H9 (cell line): ENCODE results near the gene ACOX1. TPM values are rescaled to one million over a fixed set of nuclear protein-coding genes. Genes with fewer than 3 reads are reported as not detected.
A peak's percentile ranks its signal among the peaks of the same experiment; 100 is the strongest.

ENCODE experiments used
- DNase-seq: peaks from one replicate; pipeline ENCODE4 v3.0.0-alpha.2; 2017
- H2AFZ ChIP-seq: one replicate; pipeline ENCODE4 v1.6.1; 2013; ENCODE audit warnings: mild to moderate bottlenecking, low read length, control low read depth, moderate library complexity
- H2AK5ac ChIP-seq: 2 replicates; pipeline ENCODE4 v1.6.1; 2013; ENCODE audit warnings: low read length, control low read depth, mixed read lengths; ENCODE audit not compliant: insufficient read length
- H2BK120ac ChIP-seq: one replicate; pipeline ENCODE4 v1.6.1; 2013; ENCODE audit warnings: low read depth, mild to moderate bottlenecking, low read length, control low read depth, inconsistent platforms; ENCODE audit not compliant: poor library complexity, severe bottlenecking
- H2BK12ac ChIP-seq: 2 replicates; pipeline ENCODE4 v1.6.1; 2013; ENCODE audit warnings: low read length, control low read depth, mixed read lengths, low read depth; ENCODE audit not compliant: insufficient read length
- H2BK15ac ChIP-seq: 2 replicates; pipeline ENCODE4 v1.6.1; 2013; ENCODE audit warnings: low read depth, low read length, control low read depth
- H2BK20ac ChIP-seq: one replicate; pipeline ENCODE4 v1.6.1; 2013; ENCODE audit warnings: low read depth, mild to moderate bottlenecking, low read length, control low read depth, inconsistent platforms; ENCODE audit not compliant: poor library complexity, severe bottlenecking
- H2BK5ac ChIP-seq: 2 replicates; pipeline ENCODE4 v1.6.1; 2013; ENCODE audit warnings: low read length, control low read depth, mixed read lengths; ENCODE audit not compliant: insufficient read length
- H3K14ac ChIP-seq: 2 replicates; pipeline ENCODE4 v1.6.1; 2013; ENCODE audit warnings: low read length, control low read depth; ENCODE audit not compliant: insufficient read depth
- H3K18ac ChIP-seq: 2 replicates; pipeline ENCODE4 v1.6.1; 2013; ENCODE audit warnings: low read depth, mild to moderate bottlenecking, mixed read lengths, low read length, control low read depth; ENCODE audit not compliant: insufficient read length
- H3K23ac ChIP-seq: 2 replicates; pipeline ENCODE4 v1.6.1; 2013; ENCODE audit warnings: low read length, control low read depth, mixed read lengths, low read depth; ENCODE audit not compliant: insufficient read length
- H3K23me2 ChIP-seq: 2 replicates; pipeline ENCODE4 v1.6.1; 2013; ENCODE audit warnings: low read depth, mild to moderate bottlenecking, mixed read lengths, low read length, control low read depth; ENCODE audit not compliant: insufficient read length, poor library complexity, severe bottlenecking
- H3K27ac ChIP-seq: 2 replicates; pipeline ENCODE4 v1.5.1; 2013; ENCODE audit warnings: low read length, control low read depth, mixed read lengths, low read depth; ENCODE audit not compliant: insufficient read length
- H3K27me3 ChIP-seq: 2 replicates; pipeline ENCODE4 v1.6.1; 2013; ENCODE audit warnings: low read length, control low read depth, inconsistent platforms; ENCODE audit not compliant: insufficient read depth
- H3K4ac ChIP-seq: 2 replicates; pipeline ENCODE4 v1.6.1; 2013; ENCODE audit warnings: low read depth, mild to moderate bottlenecking, control low read depth, inconsistent platforms, low read length, moderate library complexity
- H3K4me1 ChIP-seq: 2 replicates; pipeline ENCODE4 v1.6.1; 2013; ENCODE audit warnings: low read length, control low read depth, inconsistent platforms; ENCODE audit not compliant: insufficient read depth
- H3K4me2 ChIP-seq: 2 replicates; pipeline ENCODE4 v1.6.1; 2013; ENCODE audit warnings: low read length, control low read depth, mixed read lengths; ENCODE audit not compliant: insufficient read length, insufficient read depth
- H3K56ac ChIP-seq: 2 replicates; pipeline ENCODE4 v1.6.1; 2013; ENCODE audit warnings: low read depth, mild to moderate bottlenecking, mixed read lengths, low read length, control low read depth; ENCODE audit not compliant: insufficient read length
- H3K79me1 ChIP-seq: 2 replicates; pipeline ENCODE4 v1.6.1; 2013; ENCODE audit warnings: low read depth, mild to moderate bottlenecking, moderate library complexity, low read length, control low read depth, inconsistent platforms; ENCODE audit not compliant: insufficient read depth, poor library complexity, severe bottlenecking
- H3K79me2 ChIP-seq: 2 replicates; pipeline ENCODE4 v1.6.1; 2013; ENCODE audit warnings: low read length, control low read depth, inconsistent platforms; ENCODE audit not compliant: insufficient read depth
- H3K9ac ChIP-seq: 2 replicates; pipeline ENCODE4 v1.6.1; 2013; ENCODE audit warnings: low read length, control low read depth, mixed read lengths; ENCODE audit not compliant: insufficient read length; ENCODE audit errors: extremely low read depth
- H3K9me3 ChIP-seq: one replicate; pipeline ENCODE4 v1.6.1; 2013; ENCODE audit warnings: low read depth, low read length, inconsistent platforms; ENCODE audit not compliant: control insufficient read depth
- H3T11ph ChIP-seq: one replicate; pipeline ENCODE4 v1.6.1; 2013; ENCODE audit warnings: mild to moderate bottlenecking, low read length, control low read depth, inconsistent platforms
- H4K20me1 ChIP-seq: one replicate; pipeline ENCODE4 v1.6.1; 2013; ENCODE audit not compliant: control insufficient read depth, insufficient read length, insufficient read depth
- H4K5ac ChIP-seq: 2 replicates; pipeline ENCODE4 v1.6.1; 2013; ENCODE audit warnings: low read depth, mild to moderate bottlenecking, mixed read lengths, low read length, control low read depth; ENCODE audit not compliant: insufficient read length
- H4K8ac ChIP-seq: replicated peaks from 2 replicates; pipeline ENCODE4 v1.6.1; 2013; ENCODE audit warnings: low read length, control low read depth, mixed read lengths, low read depth; ENCODE audit not compliant: insufficient read length
- H4K91ac ChIP-seq: 2 replicates; pipeline ENCODE4 v1.6.1; 2013; ENCODE audit warnings: low read depth, mild to moderate bottlenecking, moderate library complexity, mixed read lengths, low read length, control low read depth; ENCODE audit not compliant: insufficient read length
- H3K27ac Mint-ChIP-seq, 3 experiments: 2 replicates in 2 of 3; 3 replicates in 1 of 3; pipeline ENCODE4 v1.8.0; 2020 to 2021; ENCODE audit warnings: mixed read lengths in 3 of 3, mild to moderate bottlenecking in 1 of 3, moderate library complexity in 1 of 3
- H3K27me3 Mint-ChIP-seq: 2 replicates; pipeline ENCODE4 v1.8.0; 2021; ENCODE audit warnings: low read depth, mild to moderate bottlenecking, moderate library complexity, mixed read lengths
- H3K36me3 Mint-ChIP-seq, 3 experiments: 2 replicates in 2 of 3; 3 replicates in 1 of 3; pipeline ENCODE4 v1.8.0; 2020 to 2021; ENCODE audit warnings: low read depth in 3 of 3, mixed read lengths in 3 of 3; ENCODE audit not compliant: insufficient read depth in 1 of 3
- H3K4me1 Mint-ChIP-seq, 2 experiments: 2 replicates each; pipeline ENCODE4 v1.8.0; 2020; ENCODE audit warnings: mixed read lengths in 2 of 2
- H3K4me3 Mint-ChIP-seq, 2 experiments: 2 replicates in 1 of 2; 3 replicates in 1 of 2; pipeline ENCODE4 v1.8.0; 2020 to 2021; ENCODE audit warnings: mild to moderate bottlenecking in 2 of 2, mixed read lengths in 2 of 2, moderate library complexity in 1 of 2
- H3K9me3 Mint-ChIP-seq, 2 experiments: 2 replicates in 1 of 2; 3 replicates in 1 of 2; pipeline ENCODE4 v1.8.0; 2020; ENCODE audit warnings: mild to moderate bottlenecking in 2 of 2, mixed read lengths in 2 of 2, moderate library complexity in 1 of 2
- CTCF ChIP-seq: fragments of 200-600 bp; sonication (generic); conservative IDR thresholded peaks from 3 replicates; pipeline ENCODE4 v1.8.0; 2021; ENCODE audit warnings: antibody characterized with exemption, mild to moderate bottlenecking
- WGBS: extraction: QIAGEN DNeasy Blood & Tissue Kit; methylation state at CpG from one replicate; pipeline ENCODE4 v1.1.7; 2013; ENCODE audit warnings: missing lambda C conversion rate, low lambda C conversion rate, mixed read lengths; ENCODE audit not compliant: insufficient read length; ENCODE audit errors: extremely low coverage; 5-methylcytosine and 5-hydroxymethylcytosine counted together
- total RNA-seq: library from RNA; stranded (reverse); gene quantifications from 2 replicates; pipeline ENCODE4 v1.2.1, GENCODE V29; 2021

Gene ACOX1
- total RNA-seq, 1 experiment from 2014 or later = 27.4 TPM

GRCh38 chr17:75920045-75920560 is 58.9 kb downstream of the ACOX1 start:
- H3K23me2 ChIP-seq = no peaks in the 10 kb centered on the region
- no peak overlapping the region for H3K4ac ChIP-seq
- no peaks in the 10 kb centered on the region for H3K79me2 ChIP-seq
- H3K18ac ChIP-seq = no peak overlapping the region
- H2BK15ac ChIP-seq = no peak overlapping the region
- no peak overlapping the region for H2BK5ac ChIP-seq
- H4K5ac ChIP-seq = no peak overlapping the region
- no peaks in the 10 kb centered on the region for H3K79me1 ChIP-seq
- H3K27ac ChIP-seq = no peak overlapping the region
- no peak overlapping the region for H4K8ac ChIP-seq
- H3K23ac ChIP-seq = no peak overlapping the region
- H3K9me3 ChIP-seq = no peaks in the 10 kb centered on the region
- H3K4me3 Mint-ChIP-seq = no peak overlapping the region
- WGBS = no CpG with 5 or more reads among the region's 11 CpGs
- H3K56ac ChIP-seq = no peak overlapping the region
- no peak overlapping the region for H2AK5ac ChIP-seq
- H2BK20ac ChIP-seq = no peak overlapping the region
- no peak overlapping the region; the same call in 1 of the 2 replicates for H3K14ac ChIP-seq
- no peak overlapping the region for H3K4me2 ChIP-seq
- no peak for DNase-seq
- no peaks in the 10 kb centered on the region for H3K4me1 ChIP-seq
- H3T11ph ChIP-seq = no peak overlapping the region
- no peaks in the 10 kb centered on the region for H3K4me1 Mint-ChIP-seq
- H3K27ac Mint-ChIP-seq = peak overlapping the region in 1 of 3 experiments; percentile 65; a peak in 1 of 7 replicates
- no peak overlapping the region for H2AFZ ChIP-seq
- H2BK120ac ChIP-seq = no peak overlapping the region
- H3K9me3 Mint-ChIP-seq = no peaks in the 10 kb centered on the region
- no peak overlapping the region for H3K9ac ChIP-seq
- no peaks in the 10 kb centered on the region for H3K27me3 ChIP-seq
- H2BK12ac ChIP-seq = no peak overlapping the region
- no peak overlapping the region for H4K91ac ChIP-seq
- H3K27me3 Mint-ChIP-seq = no peaks in the 10 kb centered on the region
- peaks cover 2 to 24% (median 4%) of the 10 kb centered on the region in 3 experiments; a peak in 6 of 7 replicates for H3K36me3 Mint-ChIP-seq
- TF ChIP-seq CTCF = no peak
- H4K20me1 ChIP-seq = no peaks in the 10 kb centered on the region
